ENCODE data around the gene PSME2.

Gene PSME2

GRCh38 chr14:24179294-24179960, 33.0 kb upstream of the PSME2 start:
- no peak for FAIRE-seq

GRCh38 chr14:24178399-24179178, 32.2 kb upstream of the PSME2 start:
- FAIRE-seq: no peak

- no peak for FAIRE-seq
These were observed 31.5 kb upstream of the PSME2 start for GRCh38 chr14:24177891-24178290.

GRCh38 chr14:24177041-24177825, 30.8 kb upstream of the PSME2 start:
- no peak for FAIRE-seq

- no peak for FAIRE-seq
These were observed 30.2 kb upstream of the PSME2 start for GRCh38 chr14:24176599-24176998.

GRCh38 chr14:24172871-24173281, 26.5 kb upstream of the PSME2 start:
- FAIRE-seq: no peak

- no peak for FAIRE-seq
These were observed 26.0 kb upstream of the PSME2 start for GRCh38 chr14:24172261-24172860.

GRCh38 chr14:24171422-24172260, 25.2 kb upstream of the PSME2 start, which contains the start of gene REC8:
TSS of gene REC8 (plus strand) at chr14:24172080. CDS start at chr14:24172553, 473 bp downstream.
- FAIRE-seq: no peak

- no peak for FAIRE-seq
These were observed 21.2 kb upstream of the PSME2 start for GRCh38 chr14:24167469-24168114.

GRCh38 chr14:24165785-24166184, 19.4 kb upstream of the PSME2 start:
- no peak for FAIRE-seq

GRCh38 chr14:24164518-24164991, 18.1 kb upstream of the PSME2 start:
- FAIRE-seq: no peak

GRCh38 chr14:24162093-24162492, 15.7 kb upstream of the PSME2 start:
- no peak for FAIRE-seq

GRCh38 chr14:24160850-24161804, 14.7 kb upstream of the PSME2 start, which contains the start of gene IRF9:
TSS of gene IRF9 (plus strand) at chr14:24161265. CDS start at chr14:24162145, 880 bp downstream.
- FAIRE-seq: peak; percentile 55

GRCh38 chr14:24160499-24160849, 14.1 kb upstream of the PSME2 start:
- no peak for FAIRE-seq

- no peak for FAIRE-seq
These were observed 13.5 kb upstream of the PSME2 start for GRCh38 chr14:24159777-24160498.

- FAIRE-seq: no peak
These were observed 10.9 kb upstream of the PSME2 start for GRCh38 chr14:24157331-24157730.

GRCh38 chr14:24156840-24157239, 10.4 kb upstream of the PSME2 start:
- no peak for FAIRE-seq

- FAIRE-seq: no peak
These were observed 8.7 kb upstream of the PSME2 start for GRCh38 chr14:24155100-24155499.

GRCh38 chr14:24151404-24152080, 5.1 kb upstream of the PSME2 start:
- FAIRE-seq: no peak
